CD8-positive, alpha-beta memory T cell (primary cell): ENCODE data around the gene SGPP1. TPM values are rescaled to one million over a fixed set of nuclear protein-coding genes. Genes with fewer than 3 reads are reported as not detected.
"Not testable (repeated sequence)": the region's sequence is repeated elsewhere in the genome, so short reads cannot be mapped to it uniquely, and the experiment has no call there.

Experiments used
- CTCF ChIA-PET: fragments of 350-600 bp; sonication (Branson Sonifier 250); formaldehyde crosslinking; loops from one replicate; lab custom pipeline; 2021; ENCODE audit warnings: antibody characterized with exemption; lab: Charles Lee
- POLR2A ChIA-PET: fragments of 350-600 bp; sonication (Branson Sonifier 250); formaldehyde crosslinking; loops from one replicate; lab custom pipeline; 2021; ENCODE audit warnings: antibody characterized with exemption; lab: Charles Lee
- DNase-seq, 5 donors: peaks; one replicate each; pipeline versions ENCODE4 v3.0.0 to v3.0.0-alpha.2; 2020 to 2022; ENCODE audit warnings: mixed read lengths in 1 of 5
- H3K27ac ChIP-seq: one replicate; pipeline ENCODE4 v1.7.0; 2013; ENCODE audit warnings: low read depth, mild to moderate bottlenecking, low read length, moderate library complexity
- H3K27me3 ChIP-seq: 2 replicates; pipeline ENCODE4 v1.7.0; 2013; ENCODE audit warnings: low read length, mild to moderate bottlenecking; ENCODE audit not compliant: insufficient read depth, poor library complexity, severe bottlenecking
- H3K36me3 ChIP-seq: 2 replicates; pipeline ENCODE4 v1.7.0; 2013; ENCODE audit warnings: mild to moderate bottlenecking, low read length, moderate library complexity; ENCODE audit not compliant: insufficient read depth
- H3K4me1 ChIP-seq: 2 replicates; pipeline ENCODE4 v1.7.0; 2013; ENCODE audit warnings: mild to moderate bottlenecking, low read length, moderate library complexity; ENCODE audit not compliant: insufficient read depth
- H3K4me3 ChIP-seq: 2 replicates; pipeline ENCODE4 v1.7.0; 2013; ENCODE audit warnings: mild to moderate bottlenecking, low read length
- H3K9me3 ChIP-seq: 2 replicates; pipeline ENCODE4 v1.7.0; 2013; ENCODE audit warnings: mild to moderate bottlenecking, low read length
- H3K27ac Mint-ChIP-seq, 8 donors: one replicate each; pipeline ENCODE4 v1.8.0; 2020 to 2021; ENCODE audit warnings: mixed read lengths in 8 of 8, mild to moderate bottlenecking in 6 of 8, inconsistent platforms in 3 of 8, moderate library complexity in 3 of 8
- H3K27me3 Mint-ChIP-seq, 2 donors: one replicate each; pipeline ENCODE4 v1.8.0; 2020 to 2021; ENCODE audit warnings: mixed read lengths in 2 of 2, mild to moderate bottlenecking in 1 of 2, moderate library complexity in 1 of 2
- H3K36me3 Mint-ChIP-seq, 3 donors: one replicate each; pipeline ENCODE4 v1.8.0; 2020 to 2021; ENCODE audit warnings: mixed read lengths in 3 of 3, inconsistent platforms in 1 of 3, mild to moderate bottlenecking in 1 of 3
- H3K4me1 Mint-ChIP-seq, 3 donors: one replicate each; pipeline ENCODE4 v1.8.0; 2020 to 2021; ENCODE audit warnings: mixed read lengths in 3 of 3, inconsistent platforms in 1 of 3, mild to moderate bottlenecking in 1 of 3
- H3K4me3 Mint-ChIP-seq, 7 donors: one replicate each; pipeline ENCODE4 v1.8.0; 2020 to 2021; ENCODE audit warnings: mixed read lengths in 7 of 7, mild to moderate bottlenecking in 6 of 7, moderate library complexity in 4 of 7, inconsistent platforms in 2 of 7
- H3K9me3 Mint-ChIP-seq, 5 donors: one replicate each; pipeline ENCODE4 v1.8.0; 2020 to 2022; ENCODE audit warnings: mixed read lengths in 5 of 5, mild to moderate bottlenecking in 3 of 5, moderate library complexity in 2 of 5, inconsistent platforms in 1 of 5
- polyA plus RNA-seq: library from polyadenylated mRNA; unstranded; fragments of 300-500 nt; fragmentation: Illumina TruSeq; gene quantifications from one replicate; pipeline ENCODE4 v1.2.3, GENCODE V29; 2021
- total RNA-seq, 2 experiments: library from RNA; stranded (reverse); gene quantifications; one replicate each; pipeline ENCODE4 v1.2.3, GENCODE V29; 2021

The SGPP1 gene
- total and polyA plus RNA-seq, 3 experiments from 2014 or later = 12.4 to 15.1 (median 13.9) TPM

GRCh38 chr14:63761351-63762117, 33.7 kb upstream of the SGPP1 start:
- Mint-ChIP-seq H3K4me1 (peaks cover 6 to 13% (median 10%) of the 10 kb centered on the region in 3 donors), H3K9me3 (no peaks in the 10 kb centered on the region), H3K36me3 (peaks cover 0 to 4% (median 0%) of the 10 kb centered on the region in 3 donors), H3K27ac (peak overlapping the region in 2 of 8 donors; percentile 23 to 54), H3K27me3 (no peaks in the 10 kb centered on the region), H3K4me3 (peak overlapping the region in 1 of 7 donors; percentile 1)
- no peak overlapping the region for H3K4me3 ChIP-seq
- H3K4me1 ChIP-seq = peaks cover 15% of the 10 kb centered on the region
- H3K36me3 ChIP-seq = no peaks in the 10 kb centered on the region
- H3K27ac ChIP-seq = no peak overlapping the region
- CTCF ChIA-PET = interaction anchor here (1.4 kb wide), 1 partner anchor 9 kb away, joined by 6 read pairs; no protein-coding TSS in a partner anchor
- POLR2A ChIA-PET = no interaction called here
- H3K27me3 ChIP-seq = no peaks in the 10 kb centered on the region
- no peak for DNase-seq
- no peaks in the 10 kb centered on the region for H3K9me3 ChIP-seq

GRCh38 chr14:63760014-63760413, 32.1 kb upstream of the SGPP1 start:
- DNase-seq = no peak
- Mint-ChIP-seq H3K9me3 (no peaks in the 10 kb centered on the region), H3K27ac (peak overlapping the region in 6 of 8 donors; percentile 36 to 93 (median 90)), H3K4me1 (peaks cover 6 to 13% (median 10%) of the 10 kb centered on the region in 3 donors), H3K4me3 (peak overlapping the region in 2 of 7 donors; percentile 86 to 88), H3K36me3 (peaks cover 0 to 4% (median 0%) of the 10 kb centered on the region in 3 donors), H3K27me3 (no peaks in the 10 kb centered on the region)
- peaks cover 15% of the 10 kb centered on the region for H3K4me1 ChIP-seq
- H3K27me3 ChIP-seq = no peaks in the 10 kb centered on the region
- no peaks in the 10 kb centered on the region for H3K36me3 ChIP-seq
- CTCF ChIA-PET = interaction anchor here (1.4 kb wide), 1 partner anchor 10 kb away, joined by 6 read pairs; no protein-coding TSS in a partner anchor
- H3K4me3 ChIP-seq = peak overlapping the region; percentile 43
- no peaks in the 10 kb centered on the region for H3K9me3 ChIP-seq
- no peak overlapping the region for H3K27ac ChIP-seq
- POLR2A ChIA-PET = no interaction called here

GRCh38 chr14:63759456-63759855, 31.6 kb upstream of the SGPP1 start:
- Histone ChIP-seq H3K4me3 (peak overlapping the region; percentile 43), H3K4me1 (peaks cover 15% of the 10 kb centered on the region), H3K36me3 (no peaks in the 10 kb centered on the region), H3K27ac (no peak overlapping the region), H3K9me3 (no peaks in the 10 kb centered on the region), H3K27me3 (no peaks in the 10 kb centered on the region)
- Mint-ChIP-seq H3K4me1 (peaks cover 6 to 13% (median 10%) of the 10 kb centered on the region in 3 donors), H3K9me3 (no peaks in the 10 kb centered on the region), H3K27me3 (no peaks in the 10 kb centered on the region), H3K27ac (peak overlapping the region; percentile 49 to 93 (median 88)), H3K36me3 (peaks cover 0 to 4% (median 0%) of the 10 kb centered on the region in 3 donors), H3K4me3 (peak overlapping the region; percentile 37 to 88 (median 84))
- peak in 2 of 5 donors; percentile 35 to 37 for DNase-seq
- POLR2A ChIA-PET = no interaction called here
- CTCF ChIA-PET = no interaction called here

DNA sequence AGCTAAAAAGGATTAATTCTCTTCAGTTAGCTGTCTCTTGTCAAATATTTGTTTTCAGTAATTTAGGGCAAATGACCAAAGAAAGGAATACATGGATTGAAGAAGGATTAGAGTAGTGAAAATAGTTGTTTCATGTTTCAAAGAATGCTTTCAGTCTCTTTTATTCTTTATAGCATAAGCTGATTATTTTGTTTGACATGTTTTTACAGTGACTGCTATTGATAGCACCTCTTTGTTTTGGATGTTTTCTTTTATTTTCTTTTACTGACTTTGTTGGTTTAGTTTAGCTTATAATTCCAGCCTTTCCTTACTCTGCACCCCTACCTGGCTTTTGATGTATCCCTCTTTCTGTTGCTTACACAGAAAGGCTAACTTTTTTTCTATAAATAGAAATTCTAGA, 29.3 kb upstream of the SGPP1 start:
- Histone ChIP-seq H3K9me3 (no peaks in the 10 kb centered on the region), H3K27ac (no peak overlapping the region), H3K27me3 (no peaks in the 10 kb centered on the region), H3K4me3 (no peak overlapping the region), H3K4me1 (peaks cover 15% of the 10 kb centered on the region), H3K36me3 (no peaks in the 10 kb centered on the region)
- Mint-ChIP-seq H3K9me3 (no peaks in the 10 kb centered on the region), H3K27ac (peak overlapping the region in 1 of 8 donors; percentile 66), H3K4me3 (no peak overlapping the region), H3K4me1 (peaks cover 6 to 13% (median 10%) of the 10 kb centered on the region in 3 donors), H3K27me3 (peaks cover 5% of the 10 kb centered on the region in 2 donors), H3K36me3 (peaks cover 0 to 4% (median 0%) of the 10 kb centered on the region in 3 donors)
- DNase-seq = no peak
- ChIA-PET POLR2A (no interaction called here), CTCF (interaction anchor here (0.8 to 1.2 kb wide), 3 partner anchors 12 to 45 kb away, joined by 3 read pairs; no protein-coding TSS in a partner anchor)

DNA sequence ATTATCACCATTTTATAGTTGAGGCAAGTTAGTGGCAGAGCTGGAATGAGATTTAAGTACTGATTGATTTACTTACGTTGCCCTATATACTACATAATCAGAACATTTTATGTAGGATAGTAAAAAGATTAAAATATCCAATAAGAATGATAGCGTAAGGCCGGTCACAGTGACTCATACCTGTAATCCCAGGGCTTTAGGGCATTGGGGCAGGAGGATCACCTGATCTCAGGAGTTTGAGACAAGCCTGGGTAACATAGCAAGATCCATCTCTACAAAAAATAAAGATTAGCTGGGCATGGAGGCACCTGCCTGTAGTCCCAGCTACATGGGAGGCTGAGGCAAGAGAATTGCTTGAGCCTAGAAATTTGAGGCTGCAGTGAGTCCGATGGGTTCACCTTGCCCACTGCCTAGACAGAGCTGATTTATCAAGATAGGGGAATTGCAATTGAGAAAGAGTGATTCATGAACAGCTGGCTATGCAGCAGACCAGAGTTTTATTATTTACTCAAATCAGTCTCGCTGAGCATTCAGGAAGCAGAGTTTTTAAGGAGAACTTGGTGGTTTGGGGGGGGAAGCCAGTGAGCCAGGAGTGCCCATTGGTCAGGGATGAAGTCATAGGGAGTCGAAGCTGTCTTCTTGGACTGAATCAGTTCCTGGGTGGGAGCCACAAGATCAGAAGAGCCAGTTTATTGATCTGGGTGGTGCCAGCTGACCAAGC, 24.7 kb upstream of the SGPP1 start:
- Histone ChIP-seq H3K4me1 (no peaks in the 10 kb centered on the region), H3K36me3 (no peaks in the 10 kb centered on the region), H3K27ac (no peak overlapping the region), H3K27me3 (no peaks in the 10 kb centered on the region), H3K9me3 (no peaks in the 10 kb centered on the region), H3K4me3 (no peak overlapping the region)
- ChIA-PET POLR2A (no interaction called here), CTCF (interaction anchor here (1.4 kb wide), 1 partner anchor 24 kb away, joined by 3 read pairs; no protein-coding TSS in a partner anchor)
- H3K4me3 Mint-ChIP-seq = no peak overlapping the region
- no peaks in the 10 kb centered on the region for H3K9me3 Mint-ChIP-seq
- H3K27ac Mint-ChIP-seq = peak overlapping the region in 1 of 8 donors; percentile 64
- no peaks in the 10 kb centered on the region for H3K36me3 Mint-ChIP-seq
- DNase-seq = no peak
- H3K27me3 Mint-ChIP-seq = peaks cover 5 to 7% of the 10 kb centered on the region in 2 donors
- no peaks in the 10 kb centered on the region for H3K4me1 Mint-ChIP-seq

GRCh38 chr14:63751076-63751475, 23.2 kb upstream of the SGPP1 start:
- H3K9me3 ChIP-seq, H3K4me3 ChIP-seq, H3K36me3 Mint-ChIP-seq, H3K27ac Mint-ChIP-seq, H3K27me3 ChIP-seq, H3K4me1 ChIP-seq, CTCF ChIA-PET, H3K4me1 Mint-ChIP-seq, H3K4me3 Mint-ChIP-seq, H3K36me3 ChIP-seq, H3K27ac ChIP-seq, DNase-seq, H3K9me3 Mint-ChIP-seq, H3K27me3 Mint-ChIP-seq, POLR2A ChIA-PET: not testable (repeated sequence)

DNA sequence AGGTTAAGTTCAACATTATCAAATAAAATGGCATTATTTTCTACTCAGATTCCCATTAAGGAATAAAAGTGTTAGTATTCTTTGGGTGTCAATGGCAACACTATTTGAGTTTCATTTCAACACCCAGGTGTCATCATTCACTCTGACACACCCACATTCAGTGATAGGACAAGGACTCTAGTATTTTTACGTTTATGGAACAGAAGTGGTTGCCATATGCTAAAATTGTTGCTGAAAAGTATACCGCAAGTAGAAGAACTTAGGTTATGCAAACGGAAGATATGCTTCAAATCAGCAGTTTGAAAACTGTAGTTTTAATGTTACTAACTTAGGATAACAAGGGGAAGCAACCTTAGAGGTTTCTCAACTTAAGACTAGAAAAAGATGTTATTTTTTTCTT, 20.0 kb upstream of the SGPP1 start:
- Mint-ChIP-seq H3K9me3 (no peaks in the 10 kb centered on the region), H3K4me1 (peaks cover 6 to 17% (median 9%) of the 10 kb centered on the region in 3 donors), H3K4me3 (no peak overlapping the region), H3K36me3 (no peaks in the 10 kb centered on the region), H3K27ac (no peak overlapping the region), H3K27me3 (peaks cover 4 to 7% of the 10 kb centered on the region in 2 donors)
- no peak for DNase-seq
- Histone ChIP-seq H3K4me1 (peaks cover 7% of the 10 kb centered on the region), H3K4me3 (no peak overlapping the region), H3K36me3 (no peaks in the 10 kb centered on the region), H3K27me3 (no peaks in the 10 kb centered on the region), H3K9me3 (no peaks in the 10 kb centered on the region), H3K27ac (no peak overlapping the region)
- CTCF ChIA-PET = interaction anchor here (0.6 kb wide), 1 partner anchor 23 kb away, joined by 3 read pairs; no protein-coding TSS in a partner anchor
- POLR2A ChIA-PET = no interaction called here
